ENCODE results near the gene PGPEP1.
"Not testable (repeated sequence)": the region's sequence is repeated elsewhere in the genome, so short reads cannot be mapped to it uniquely, and the experiment has no call there.

PGPEP1 gene

GRCh38 chr19:18377026-18377425, 36.6 kb downstream of the PGPEP1 start:
- Histone ChIP-seq H3K36me3 (ENCODE audit: control insufficient read depth in 5 of 5, insufficient read depth in 5 of 5, low read length in 5 of 5) (no peaks in the 10 kb centered on the region), H3K27ac (ENCODE audit: low read depth, low read length) (no peak overlapping the region), H3K27me3 (ENCODE audit: control insufficient read depth in 5 of 5, insufficient read depth in 4 of 5, low read length in 5 of 5) (peaks cover 0 to 3% (median 0%) of the 10 kb centered on the region in 5 donors), H3K4me1 (ENCODE audit: control insufficient read depth in 5 of 5, insufficient read depth in 5 of 5, low read length in 5 of 5) (peaks cover 9 to 48% (median 25%) of the 10 kb centered on the region in 5 donors), H3K9ac (ENCODE audit: low read length in 5 of 5) (no peak overlapping the region), H3K4me3 (ENCODE audit: low read depth in 1 of 5, low read length in 5 of 5) (no peak overlapping the region), H3K9me3 (ENCODE audit: control insufficient read depth in 5 of 5, low read length in 5 of 5) (no peaks in the 10 kb centered on the region)

- H3K27me3 ChIP-seq (ENCODE audit: control insufficient read depth in 5 of 5, insufficient read depth in 4 of 5, low read length in 5 of 5) = no peaks in the 10 kb centered on the region
- no peak overlapping the region for H3K4me3 ChIP-seq (ENCODE audit: low read depth in 1 of 5, low read length in 5 of 5)
- no peaks in the 10 kb centered on the region for H3K36me3 ChIP-seq (ENCODE audit: control insufficient read depth in 5 of 5, insufficient read depth in 5 of 5, low read length in 5 of 5)
- H3K4me1 ChIP-seq (ENCODE audit: control insufficient read depth in 5 of 5, insufficient read depth in 5 of 5, low read length in 5 of 5) = peaks cover 2 to 27% (median 18%) of the 10 kb centered on the region in 5 donors
- H3K9ac ChIP-seq (ENCODE audit: low read length in 5 of 5) = peak overlapping the region in 1 of 5 donors; percentile 17
- peak overlapping the region; percentile 66 for H3K27ac ChIP-seq (ENCODE audit: low read depth, low read length)
- no peaks in the 10 kb centered on the region for H3K9me3 ChIP-seq (ENCODE audit: control insufficient read depth in 5 of 5, low read length in 5 of 5)
Observed at GRCh38 chr19:18379803-18380747, 39.7 kb downstream of the PGPEP1 start.

GRCh38 chr19:18380843-18381242, 40.4 kb downstream of the PGPEP1 start:
- H3K4me1 ChIP-seq (ENCODE audit: control insufficient read depth in 5 of 5, insufficient read depth in 5 of 5, low read length in 5 of 5) = peaks cover 2 to 22% (median 19%) of the 10 kb centered on the region in 5 donors
- no peak overlapping the region for H3K27ac ChIP-seq (ENCODE audit: low read depth, low read length)
- H3K9me3 ChIP-seq (ENCODE audit: control insufficient read depth in 5 of 5, low read length in 5 of 5) = no peaks in the 10 kb centered on the region
- no peak overlapping the region for H3K4me3 ChIP-seq (ENCODE audit: low read depth in 1 of 5, low read length in 5 of 5)
- H3K36me3 ChIP-seq (ENCODE audit: control insufficient read depth in 5 of 5, insufficient read depth in 5 of 5, low read length in 5 of 5) = no peaks in the 10 kb centered on the region
- no peak overlapping the region for H3K9ac ChIP-seq (ENCODE audit: low read length in 5 of 5)
- H3K27me3 ChIP-seq (ENCODE audit: control insufficient read depth in 5 of 5, insufficient read depth in 4 of 5, low read length in 5 of 5) = peaks cover 0 to 8% (median 4%) of the 10 kb centered on the region in 5 donors

- not testable (repeated sequence) for H3K27ac ChIP-seq (ENCODE audit: low read depth, low read length); H3K9ac ChIP-seq (ENCODE audit: low read length in 5 of 5); H3K36me3 ChIP-seq (ENCODE audit: control insufficient read depth in 5 of 5, insufficient read depth in 5 of 5, low read length in 5 of 5); H3K9me3 ChIP-seq (ENCODE audit: control insufficient read depth in 5 of 5, low read length in 5 of 5); H3K4me3 ChIP-seq (ENCODE audit: low read depth in 1 of 5, low read length in 5 of 5)
- Histone ChIP-seq H3K4me1 (ENCODE audit: control insufficient read depth in 5 of 5, insufficient read depth in 5 of 5, low read length in 5 of 5) (peaks cover 2 to 47% (median 43%) of the 10 kb centered on the region in 5 donors), H3K27me3 (ENCODE audit: control insufficient read depth in 5 of 5, insufficient read depth in 4 of 5, low read length in 5 of 5) (peaks cover 0 to 12% (median 8%) of the 10 kb centered on the region in 5 donors)
Observed at GRCh38 chr19:18383622-18384021, 43.2 kb downstream of the PGPEP1 start.

- Histone ChIP-seq H3K4me1 (ENCODE audit: control insufficient read depth in 5 of 5, insufficient read depth in 5 of 5, low read length in 5 of 5) (peaks cover 2 to 51% (median 43%) of the 10 kb centered on the region in 5 donors), H3K9me3 (ENCODE audit: control insufficient read depth in 5 of 5, low read length in 5 of 5) (no peaks in the 10 kb centered on the region), H3K27ac (ENCODE audit: low read depth, low read length) (no peak overlapping the region), H3K9ac (ENCODE audit: low read length in 5 of 5) (no peak overlapping the region), H3K4me3 (ENCODE audit: low read depth in 1 of 5, low read length in 5 of 5) (no peak overlapping the region), H3K36me3 (ENCODE audit: control insufficient read depth in 5 of 5, insufficient read depth in 5 of 5, low read length in 5 of 5) (peaks cover 0 to 3% (median 0%) of the 10 kb centered on the region in 5 donors), H3K27me3 (ENCODE audit: control insufficient read depth in 5 of 5, insufficient read depth in 4 of 5, low read length in 5 of 5) (peaks cover 0 to 12% (median 8%) of the 10 kb centered on the region in 5 donors)
Observed at GRCh38 chr19:18384775-18385174, 44.4 kb downstream of the PGPEP1 start.

GRCh38 chr19:18385359-18385674, 44.9 kb downstream of the PGPEP1 start:
- no peak overlapping the region for H3K4me3 ChIP-seq (ENCODE audit: low read depth in 1 of 5, low read length in 5 of 5)
- no peak overlapping the region for H3K9ac ChIP-seq (ENCODE audit: low read length in 5 of 5)
- peaks cover 0 to 12% (median 8%) of the 10 kb centered on the region in 5 donors for H3K27me3 ChIP-seq (ENCODE audit: control insufficient read depth in 5 of 5, insufficient read depth in 4 of 5, low read length in 5 of 5)
- H3K4me1 ChIP-seq (ENCODE audit: control insufficient read depth in 5 of 5, insufficient read depth in 5 of 5, low read length in 5 of 5) = peaks cover 2 to 46% (median 38%) of the 10 kb centered on the region in 5 donors
- no peaks in the 10 kb centered on the region for H3K9me3 ChIP-seq (ENCODE audit: control insufficient read depth in 5 of 5, low read length in 5 of 5)
- H3K36me3 ChIP-seq (ENCODE audit: control insufficient read depth in 5 of 5, insufficient read depth in 5 of 5, low read length in 5 of 5) = peaks cover 0 to 8% (median 0%) of the 10 kb centered on the region in 5 donors
- no peak overlapping the region for H3K27ac ChIP-seq (ENCODE audit: low read depth, low read length)

GRCh38 chr19:18385675-18386542, 45.5 kb downstream of the PGPEP1 start, which contains the start of gene GDF15:
Gene GDF15, plus strand, starts transcription at chr19:18386158. Its CDS starts 32 bp downstream, at chr19:18386190.
- Histone ChIP-seq H3K4me1 (ENCODE audit: control insufficient read depth in 5 of 5, insufficient read depth in 5 of 5, low read length in 5 of 5) (peaks cover 0 to 40% (median 32%) of the 10 kb centered on the region in 5 donors), H3K36me3 (ENCODE audit: control insufficient read depth in 5 of 5, insufficient read depth in 5 of 5, low read length in 5 of 5) (peaks cover 0 to 12% (median 0%) of the 10 kb centered on the region in 5 donors), H3K27ac (ENCODE audit: low read depth, low read length) (no peak within 1 kb of the TSS), H3K9ac (ENCODE audit: low read length in 5 of 5) (no peak within 1 kb of the TSS), H3K9me3 (ENCODE audit: control insufficient read depth in 5 of 5, low read length in 5 of 5) (no peaks in the 10 kb centered on the region), H3K4me3 (ENCODE audit: low read depth in 1 of 5, low read length in 5 of 5) (peak within 1 kb of the TSS in 2 of 5 donors; percentile 9 to 34), H3K27me3 (ENCODE audit: control insufficient read depth in 5 of 5, insufficient read depth in 4 of 5, low read length in 5 of 5) (peaks cover 0 to 12% (median 8%) of the 10 kb centered on the region in 5 donors)

GRCh38 chr19:18386543-18387271, 46.3 kb downstream of the PGPEP1 start:
- no peak overlapping the region for H3K27ac ChIP-seq (ENCODE audit: low read depth, low read length)
- no peaks in the 10 kb centered on the region for H3K9me3 ChIP-seq (ENCODE audit: control insufficient read depth in 5 of 5, low read length in 5 of 5)
- no peak overlapping the region for H3K9ac ChIP-seq (ENCODE audit: low read length in 5 of 5)
- peaks cover 0 to 12% (median 0%) of the 10 kb centered on the region in 5 donors for H3K36me3 ChIP-seq (ENCODE audit: control insufficient read depth in 5 of 5, insufficient read depth in 5 of 5, low read length in 5 of 5)
- peaks cover 0 to 43% (median 32%) of the 10 kb centered on the region in 5 donors for H3K4me1 ChIP-seq (ENCODE audit: control insufficient read depth in 5 of 5, insufficient read depth in 5 of 5, low read length in 5 of 5)
- peak overlapping the region in 2 of 5 donors; percentile 9 to 34 for H3K4me3 ChIP-seq (ENCODE audit: low read depth in 1 of 5, low read length in 5 of 5)
- peaks cover 0 to 12% (median 8%) of the 10 kb centered on the region in 5 donors for H3K27me3 ChIP-seq (ENCODE audit: control insufficient read depth in 5 of 5, insufficient read depth in 4 of 5, low read length in 5 of 5)

Data from subcutaneous abdominal adipose tissue (tissue), 5 donors.